Thoracic aorta (tissue), 2 donors: Measurements from ENCODE around the gene TMEM51. TPM values are rescaled to one million over a fixed set of nuclear protein-coding genes. Genes with fewer than 3 reads are reported as not detected.

Experiments used
- ATAC-seq: fragments of 150-250 bp; one replicate; pipeline ENCODE4 v1.8.0; 2017; ENCODE audit warnings: low read depth; ENCODE audit not compliant: insufficient number of reproducible peaks, low FRiP score
- DNase-seq: peaks from one replicate; pipeline ENCODE4 v3.0.0-alpha.2; 2020; ENCODE audit warnings: low spot score
- H3K27ac ChIP-seq, 2 donors: fragments of 200-600 bp; sonication (generic); 1 replicate in 1 of 2; 2 replicates in 1 of 2; pipeline ENCODE4 v1.5.1; 2016; ENCODE audit warnings: mild to moderate bottlenecking in 2 of 2, moderate library complexity in 2 of 2
- H3K27me3 ChIP-seq: fragments of 200-600 bp; sonication (generic); replicated peaks from 2 replicates; pipeline ENCODE4 v1.6.0; 2016; ENCODE audit warnings: mild to moderate bottlenecking; ENCODE audit not compliant: insufficient read depth
- H3K36me3 ChIP-seq: fragments of 200-600 bp; sonication (generic); one replicate; pipeline ENCODE4 v1.5.1; 2016
- H3K4me1 ChIP-seq, 2 donors: fragments of 200-600 bp; sonication (generic); 1 replicate in 1 of 2; 2 replicates in 1 of 2; pipeline versions ENCODE4 v1.5.1 to v1.6.0; 2016; ENCODE audit warnings: low read depth in 2 of 2, mild to moderate bottlenecking in 1 of 2; ENCODE audit not compliant: control insufficient read depth in 1 of 2
- H3K4me3 ChIP-seq: fragments of 200-600 bp; sonication (generic); 2 replicates; pipeline ENCODE4 v1.5.1; 2016; ENCODE audit warnings: mild to moderate bottlenecking
- H3K9me3 ChIP-seq: fragments of 200-600 bp; sonication (generic); 2 replicates; pipeline ENCODE4 v1.5.1; 2016
- CTCF ChIP-seq: fragments of 200-600 bp; sonication (generic); IDR thresholded peaks from one replicate; pipeline ENCODE4 v1.5.1; 2019; ENCODE audit warnings: antibody characterized with exemption
- total RNA-seq, 2 donors: library from RNA; depleted of rRNA; stranded (reverse); fragments of >200 nt; gene quantifications; one replicate each; pipeline versions ENCODE4 v1.1.0 to v1.2.3, GENCODE V29; 2016

TMEM51 gene
- total RNA-seq, 2 donors from 2014 or later: 2.0 to 5.9 TPM

GRCh38 chr1:15184436-15185241, 31.1 kb downstream of the TMEM51 start:
- no peak for TF ChIP-seq CTCF
- no peak for DNase-seq
- ATAC-seq: no peak

GRCh38 chr1:15185617-15186016, 32.1 kb downstream of the TMEM51 start:
- Histone ChIP-seq H3K27me3 (no peaks in the 10 kb centered on the region), H3K4me1 (no peaks in the 10 kb centered on the region), H3K4me3 (no peak overlapping the region), H3K36me3 (no peaks in the 10 kb centered on the region), H3K9me3 (no peaks in the 10 kb centered on the region), H3K27ac (no peak overlapping the region)
- no peak for ATAC-seq
- DNase-seq: no peak
- TF ChIP-seq CTCF: no peak

More at GRCh38 chr1:15184436-15185241, 31.1 kb downstream of the TMEM51 start:
- Histone ChIP-seq H3K4me1 (no peaks in the 10 kb centered on the region), H3K4me3 (no peak overlapping the region), H3K36me3 (no peaks in the 10 kb centered on the region), H3K27me3 (no peaks in the 10 kb centered on the region), H3K27ac (no peak overlapping the region), H3K9me3 (no peaks in the 10 kb centered on the region)

DNA sequence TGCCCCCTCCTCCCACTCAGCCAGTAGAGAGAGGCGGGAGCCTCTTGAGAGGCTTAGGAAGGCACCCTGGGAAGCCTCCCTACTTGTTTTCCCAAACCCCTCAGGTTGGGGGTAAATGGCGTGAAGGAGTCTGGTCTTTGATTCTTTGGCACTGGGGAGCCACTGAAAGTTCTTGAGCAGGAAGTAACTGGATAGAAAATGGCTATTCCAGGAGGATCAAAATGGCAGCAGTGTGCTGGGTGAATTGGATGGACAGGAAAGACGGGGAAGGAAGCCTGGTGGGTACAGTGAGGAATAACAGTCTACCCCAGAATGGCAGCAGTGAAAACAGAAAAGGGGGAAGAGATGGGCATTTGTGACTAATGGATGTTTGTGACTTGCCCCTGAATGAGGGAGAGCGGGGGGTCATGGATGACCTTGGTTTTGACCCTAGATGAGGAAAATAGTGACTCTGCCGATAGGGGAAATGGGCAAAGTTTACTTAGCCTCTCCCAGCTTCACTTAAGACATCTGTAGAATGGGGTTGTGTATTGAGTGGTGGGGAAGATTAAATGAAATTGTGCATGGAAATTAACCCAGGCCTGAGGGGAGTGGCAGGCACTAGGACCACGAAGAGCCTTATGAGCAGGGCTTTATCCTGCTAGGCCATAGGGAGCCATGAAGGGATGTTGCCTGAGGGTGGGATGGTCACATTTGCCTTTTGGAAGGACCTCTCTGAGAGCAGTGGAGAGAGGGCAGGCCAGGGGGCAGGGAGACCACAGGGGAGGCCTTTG, 32.7 kb downstream of the TMEM51 start:
- Histone ChIP-seq H3K27ac (no peak overlapping the region), H3K4me1 (no peaks in the 10 kb centered on the region), H3K36me3 (no peaks in the 10 kb centered on the region), H3K9me3 (no peaks in the 10 kb centered on the region), H3K4me3 (no peak overlapping the region), H3K27me3 (no peaks in the 10 kb centered on the region)
- no peak for ATAC-seq
- DNase-seq: no peak
- no peak for TF ChIP-seq CTCF

DNA sequence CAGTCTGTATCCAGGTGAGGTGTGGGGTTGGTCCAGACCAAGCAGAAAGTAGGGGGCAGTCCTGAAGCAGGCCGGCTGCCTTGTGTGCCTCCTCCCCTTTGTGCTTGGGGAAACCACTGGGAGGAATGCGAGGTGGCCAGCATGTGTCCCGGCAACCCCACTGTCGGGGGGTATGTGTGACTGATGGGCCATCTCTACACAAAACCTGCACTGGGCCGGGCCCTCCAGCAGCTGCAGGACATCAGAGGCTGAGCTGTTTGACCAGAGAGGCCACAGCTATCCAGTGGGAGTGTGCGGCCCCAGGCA, 33.3 kb downstream of the TMEM51 start:
- Histone ChIP-seq H3K4me3 (no peak overlapping the region), H3K4me1 (no peaks in the 10 kb centered on the region), H3K36me3 (no peaks in the 10 kb centered on the region), H3K9me3 (no peaks in the 10 kb centered on the region), H3K27me3 (no peaks in the 10 kb centered on the region), H3K27ac (no peak overlapping the region)
- no peak for TF ChIP-seq CTCF
- no peak for ATAC-seq
- no peak for DNase-seq
